Measurements from ENCODE around the gene MOGAT1. TPM values are rescaled to one million over a fixed set of nuclear protein-coding genes. Genes with fewer than 3 reads are reported as not detected.
A peak's percentile ranks its signal among the peaks of the same experiment; 100 is the strongest.

The MOGAT1 gene
- total and polyA plus RNA-seq, 9 of the 15 experiments (the other 6 are each of a cell fraction or from before 2014, with no cell fraction given) = not detected

GRCh38 chr2:222752746-222753145 is 81.3 kb downstream of the MOGAT1 start (continued):
- TF ChIP-seq CCNT2 (IDR thresholded peaks at IDR 0.05; ENCODE audit: borderline replicate concordance, extremely low read depth, insufficient read length, low read depth, low read length) = no peak
- no peak for TF ChIP-seq PTBP1 (IDR thresholded peaks at IDR 0.05; ENCODE audit: low read depth, low read length)

GRCh38 chr2:222753251-222753824 is 81.9 kb downstream of the MOGAT1 start:
- Histone ChIP-seq H3K27me3 (ENCODE audit: control insufficient read depth in 2 of 2, insufficient read depth in 2 of 2, low read length in 2 of 2) (no peaks in the 10 kb centered on the region), H3K9me3 (replicated peaks; ENCODE audit: control insufficient read depth, insufficient read depth, low read depth, low read length) (no peaks in the 10 kb centered on the region), H3K36me3 (ENCODE audit: control insufficient read depth, insufficient read depth, low read length) (no peaks in the 10 kb centered on the region), H3K4me1 (replicated peaks in 1 of 2; ENCODE audit: control insufficient read depth in 2 of 2, insufficient read depth in 2 of 2, low read length in 2 of 2) (no peaks in the 10 kb centered on the region), H4K20me1 (replicated peaks; ENCODE audit: control insufficient read depth, insufficient read depth, low read length) (no peaks in the 10 kb centered on the region), H3K79me2 (ENCODE audit: control insufficient read depth, insufficient read depth, low read length) (no peaks in the 10 kb centered on the region), H3K9me1 (ENCODE audit: control insufficient read depth, insufficient read depth, low read length) (no peaks in the 10 kb centered on the region), H3K4me3 (no peak overlapping the region), H3K4me2 (ENCODE audit: insufficient read depth, low read length) (no peak overlapping the region), H3K27ac (ENCODE audit: extremely low read depth, low read depth, low read length) (no peak overlapping the region), H3K9ac (ENCODE audit: insufficient read depth in 1 of 2, low read depth in 2 of 2, low read length in 2 of 2) (no peak overlapping the region), H2AFZ (ENCODE audit: low read depth, low read length) (no peak overlapping the region)
- TF ChIP-seq XRCC4 (IDR thresholded peaks at IDR 0.05; ENCODE audit: extremely low read depth, insufficient read depth, insufficient read length) = no peak
- TF ChIP-seq BCL6 (CRISPR knock-in tag; IDR thresholded peaks at IDR 0.05) = no peak
- peak; percentile 37 for TF ChIP-seq PRDM10 (IDR thresholded peaks at IDR 0.05; ENCODE audit: partially characterized antibody)
- TF ChIP-seq ASH1L (IDR thresholded peaks at IDR 0.05; ENCODE audit: borderline replicate concordance, low read depth, partially characterized antibody) = no peak
- TF ChIP-seq POLR3G (IDR thresholded peaks at IDR 0.05; ENCODE audit: extremely low read depth, insufficient read length, insufficient replicate concordance) = no peak
- no peak for TF ChIP-seq KDM1A (IDR thresholded peaks at IDR 0.05)
- no peak for TF ChIP-seq MYBL2 (IDR thresholded peaks at IDR 0.05; ENCODE audit: low read depth)
- TF ChIP-seq MYBL2 (CRISPR knock-in tag; IDR thresholded peaks at IDR 0.05; ENCODE audit: borderline replicate concordance) = no peak
- FAIRE-seq (no peak), ATAC-seq (peak; percentile 66), DNase-seq (ENCODE audit: extremely low read depth in 1 of 4, low spot score in 3 of 4) (peak in 1 of 4 experiments; percentile 15)
- CTCF ChIA-PET (ENCODE audit: low intra/inter-chr PET ratio) = no interaction called here
- intact Hi-C loops (cut with micrococcal nuclease) (no loop called here), in situ Hi-C loops (cut with MboI) (no loop called here)
- POLR2A ChIA-PET = interaction anchor here (0.6 kb wide), 1 partner anchor 53 kb away, joined by 3 read pairs; no protein-coding TSS in a partner anchor
- no TSS peak for BruUV-seq (replicated peaks)
- 4% methylated on average over 2 of the region's 2 CpGs for WGBS (ENCODE audit: insufficient coverage, low coverage, missing lambda C conversion rate)
